ENCODE measurements around the gene PRLHR.

The PRLHR gene

GRCh38 chr10:118590334-118590733 is 5.1 kb downstream of the PRLHR start:
- ChIA-PET CTCF (interaction anchor here (0.5 kb wide), 1 partner anchor 200 kb away, joined by 4 read pairs; no protein-coding TSS in a partner anchor), POLR2A (ENCODE audit: low non-redundant PET) (no interaction called here)
- TF ChIP-seq CTCF (conservative IDR thresholded peaks at IDR 0.05; ENCODE audit: low read depth) = no peak
- no peak overlapping the region for H3K27ac ChIP-seq
- DNase-seq (ENCODE audit: low spot score) = peak; percentile 34

- no peak for DNase-seq (ENCODE audit: low spot score)
- POLR2A ChIA-PET (ENCODE audit: low non-redundant PET) = no interaction called here
- TF ChIP-seq CTCF (conservative IDR thresholded peaks at IDR 0.05; ENCODE audit: low read depth) = no peak
- no peak overlapping the region for H3K27ac ChIP-seq
- CTCF ChIA-PET = interaction anchor here (0.6 kb wide), 1 partner anchor 81 kb away, joined by 3 read pairs; no protein-coding TSS in a partner anchor
These were observed 7.4 kb downstream of the PRLHR start for GRCh38 chr10:118587881-118588651.

- CTCF ChIA-PET = interaction anchor here (0.6 kb wide), 1 partner anchor 9 kb away, joined by 4 read pairs; no protein-coding TSS in a partner anchor
- TF ChIP-seq CTCF (conservative IDR thresholded peaks at IDR 0.05; ENCODE audit: low read depth) = no peak
- POLR2A ChIA-PET (ENCODE audit: low non-redundant PET) = no interaction called here
- no peak for DNase-seq (ENCODE audit: low spot score)
- H3K27ac ChIP-seq = no peak overlapping the region
These were observed 8.5 kb downstream of the PRLHR start for GRCh38 chr10:118586911-118587310.

DNA sequence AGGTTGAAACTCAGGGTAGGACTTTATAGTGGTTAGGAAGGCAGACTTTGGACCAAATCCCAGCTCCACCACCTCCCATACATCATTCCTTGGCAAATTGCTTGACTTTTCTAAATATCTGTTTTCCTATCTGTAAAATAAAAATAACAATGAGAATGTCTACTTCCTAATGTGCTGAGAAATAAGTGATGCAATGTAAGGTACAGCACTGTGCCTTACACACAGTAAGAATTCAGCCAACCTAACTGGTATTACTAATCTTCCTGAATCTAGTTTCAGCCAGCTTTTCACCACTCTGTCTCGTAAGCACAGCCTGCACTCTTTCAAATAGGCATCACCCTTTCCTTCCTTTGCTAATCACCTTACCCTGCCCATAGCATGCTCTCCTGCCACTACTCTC is 9.7 kb downstream of the PRLHR start:
- CTCF ChIA-PET = interaction anchor here (0.6 kb wide), 1 partner anchor 17 kb away, joined by 4 read pairs; no protein-coding TSS in a partner anchor
- TF ChIP-seq CTCF (conservative IDR thresholded peaks at IDR 0.05; ENCODE audit: low read depth) = no peak
- POLR2A ChIA-PET (ENCODE audit: low non-redundant PET) = interaction anchor here (0.5 kb wide), 1 partner anchor 121 kb away, joined by 5 read pairs; no protein-coding TSS in a partner anchor
- DNase-seq (ENCODE audit: low spot score) = no peak
- peak overlapping the region; percentile 63 for H3K27ac ChIP-seq

- ChIA-PET POLR2A (ENCODE audit: low non-redundant PET) (interaction anchor here (0.5 kb wide), 1 partner anchor 120 kb away, joined by 5 read pairs; no protein-coding TSS in a partner anchor), CTCF (no interaction called here)
- TF ChIP-seq CTCF (conservative IDR thresholded peaks at IDR 0.05; ENCODE audit: low read depth) = no peak
- no peak for DNase-seq (ENCODE audit: low spot score)
- H3K27ac ChIP-seq = no peak overlapping the region
These were observed 10.2 kb downstream of the PRLHR start for GRCh38 chr10:118585234-118585633.

DNA sequence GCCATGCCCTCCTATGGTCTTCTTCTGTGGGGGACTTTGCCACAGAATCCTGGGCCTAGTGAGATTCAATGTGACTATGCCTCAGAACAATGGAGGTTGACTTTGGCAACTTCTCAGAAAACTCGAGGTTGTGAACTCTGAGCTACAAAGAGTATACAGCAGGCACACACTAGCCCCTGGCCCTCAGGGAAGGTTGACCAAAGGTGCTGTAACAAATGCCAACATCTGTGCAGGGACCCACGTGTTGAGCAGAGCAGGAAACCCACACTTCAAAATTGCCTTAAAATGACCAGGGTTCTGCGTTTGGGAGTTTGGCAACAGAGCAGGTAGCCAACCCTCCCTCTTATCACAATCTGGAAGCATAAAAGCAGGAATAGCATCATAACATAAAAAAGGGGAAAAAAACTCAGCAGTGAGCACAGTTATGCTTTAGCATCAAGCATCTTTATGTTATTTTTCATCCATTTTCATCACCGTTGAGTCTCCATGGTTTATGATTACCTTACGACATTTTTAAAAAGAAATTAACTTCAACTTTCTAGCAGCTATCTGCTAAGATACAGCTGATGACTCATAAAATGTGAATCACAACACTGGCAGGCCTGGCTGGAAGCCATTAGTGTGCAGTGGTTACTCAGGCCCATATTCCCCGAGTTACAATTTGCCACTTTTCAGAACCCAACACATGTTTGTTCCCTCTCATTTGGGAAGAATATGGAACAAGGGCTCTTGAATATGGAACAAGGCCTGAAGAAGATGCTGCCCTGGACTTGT is 11.1 kb downstream of the PRLHR start:
- ChIA-PET POLR2A (ENCODE audit: low non-redundant PET) (no interaction called here), CTCF (interaction anchor here (0.6 kb wide), 2 partner anchors 264 to 510 kb away, joined by 3 to 7 read pairs; no protein-coding TSS in a partner anchor)
- peak; percentile 81 for DNase-seq (ENCODE audit: low spot score)
- TF ChIP-seq CTCF (conservative IDR thresholded peaks at IDR 0.05; ENCODE audit: low read depth) = no peak
- peak overlapping the region; percentile 60 for H3K27ac ChIP-seq

All from RWPE1 (cell line).